Endometrial microvascular endothelial cells (primary cell): ENCODE results near the gene LARGE2. TPM values are rescaled to one million over a fixed set of nuclear protein-coding genes. Genes with fewer than 3 reads are reported as not detected.
"Not testable (repeated sequence)": the region's sequence is repeated elsewhere in the genome, so short reads cannot be mapped to it uniquely, and the experiment has no call there.

Source experiments
- in situ Hi-C: cut with HindIII; loops from 2 replicates; pipeline ENCODE4 v1.10.0; 2017; ENCODE audit warnings: low sequenced_read_pairs, low pct_unique_long_range_greater_than_20kb; ENCODE audit errors: inconsistent ontology term
- total RNA-seq: library from RNA; depleted of rRNA; stranded (reverse); fragments of >200 nt; gene quantifications from one replicate; pipeline ENCODE4 v1.2.3, GENCODE V29; 2015; ENCODE audit errors: inconsistent ontology term

Gene LARGE2
- total RNA-seq, 1 donor from 2014 or later, result not detected

- in situ Hi-C loops, result no loop called here
These were observed 27.8 kb upstream of the LARGE2 start for GRCh38 chr11:45894555-45895247.

GRCh38 chr11:45895553-45896259 is 26.8 kb upstream of the LARGE2 start:
- in situ Hi-C loops, result no loop called here

- in situ Hi-C loops, result no loop called here
These were observed 26.0 kb upstream of the LARGE2 start for GRCh38 chr11:45896422-45896984.

GRCh38 chr11:45897556-45897955 is 24.9 kb upstream of the LARGE2 start:
- in situ Hi-C loops, result no loop called here

- in situ Hi-C loops, result no loop called here
These were observed 23.4 kb upstream of the LARGE2 start for GRCh38 chr11:45899086-45899447.

GRCh38 chr11:45899448-45900174 is 22.8 kb upstream of the LARGE2 start:
- in situ Hi-C loops, result no loop called here

- in situ Hi-C loops, result not testable (repeated sequence)
These were observed 22.2 kb upstream of the LARGE2 start for GRCh38 chr11:45900175-45900800.

GRCh38 chr11:45900916-45901617 is 21.4 kb upstream of the LARGE2 start:
- in situ Hi-C loops, result no loop called here

GRCh38 chr11:45901626-45902025 is 20.8 kb upstream of the LARGE2 start:
- in situ Hi-C loops, result no loop called here

DNA sequence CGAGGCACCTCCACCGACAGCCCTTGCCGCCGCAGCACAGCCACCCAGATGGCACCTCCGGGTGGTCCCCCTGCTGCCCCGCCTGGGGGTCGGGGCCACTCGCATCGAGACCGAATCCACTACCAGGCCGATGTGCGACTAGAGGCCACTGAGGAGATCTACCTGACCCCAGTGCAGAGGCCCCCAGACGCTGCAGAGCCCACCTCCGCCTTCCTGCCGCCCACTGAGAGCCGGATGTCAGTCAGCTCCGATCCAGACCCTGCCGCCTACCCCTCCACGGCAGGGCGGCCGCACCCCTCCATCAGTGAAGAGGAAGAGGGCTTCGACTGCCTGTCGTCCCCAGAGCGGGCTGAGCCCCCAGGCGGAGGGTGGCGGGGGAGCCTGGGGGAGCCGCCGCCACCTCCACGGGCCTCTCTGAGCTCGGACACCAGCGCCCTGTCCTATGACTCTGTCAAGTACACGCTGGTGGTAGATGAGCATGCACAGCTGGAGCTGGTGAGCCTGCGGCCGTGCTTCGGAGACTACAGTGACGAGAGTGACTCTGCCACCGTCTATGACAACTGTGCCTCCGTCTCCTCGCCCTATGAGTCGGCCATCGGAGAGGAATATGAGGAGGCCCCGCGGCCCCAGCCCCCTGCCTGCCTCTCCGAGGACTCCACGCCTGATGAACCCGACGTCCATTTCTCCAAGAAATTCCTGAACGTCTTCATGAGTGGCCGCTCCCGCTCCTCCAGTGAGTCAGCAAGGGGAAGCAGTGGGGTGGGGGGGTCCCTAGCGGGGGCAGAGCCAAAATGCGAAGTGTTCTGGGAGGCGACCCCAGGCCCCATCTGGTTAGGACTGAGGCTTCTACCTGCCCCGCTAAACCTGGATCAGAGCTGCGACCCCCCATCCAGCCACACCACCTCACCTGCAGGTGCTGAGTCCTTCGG is 19.7 kb upstream of the LARGE2 start:
- in situ Hi-C loops, result no loop called here

- in situ Hi-C loops, result no loop called here
These were observed 18.0 kb upstream of the LARGE2 start for GRCh38 chr11:45904309-45904915.

- in situ Hi-C loops, result no loop called here
These were observed 17.4 kb upstream of the LARGE2 start for GRCh38 chr11:45905095-45905494.

- in situ Hi-C loops, result not testable (repeated sequence)
These were observed 16.9 kb upstream of the LARGE2 start for GRCh38 chr11:45905576-45905975.

GRCh38 chr11:45906096-45906682 is 16.3 kb upstream of the LARGE2 start:
- in situ Hi-C loops, result no loop called here

DNA sequence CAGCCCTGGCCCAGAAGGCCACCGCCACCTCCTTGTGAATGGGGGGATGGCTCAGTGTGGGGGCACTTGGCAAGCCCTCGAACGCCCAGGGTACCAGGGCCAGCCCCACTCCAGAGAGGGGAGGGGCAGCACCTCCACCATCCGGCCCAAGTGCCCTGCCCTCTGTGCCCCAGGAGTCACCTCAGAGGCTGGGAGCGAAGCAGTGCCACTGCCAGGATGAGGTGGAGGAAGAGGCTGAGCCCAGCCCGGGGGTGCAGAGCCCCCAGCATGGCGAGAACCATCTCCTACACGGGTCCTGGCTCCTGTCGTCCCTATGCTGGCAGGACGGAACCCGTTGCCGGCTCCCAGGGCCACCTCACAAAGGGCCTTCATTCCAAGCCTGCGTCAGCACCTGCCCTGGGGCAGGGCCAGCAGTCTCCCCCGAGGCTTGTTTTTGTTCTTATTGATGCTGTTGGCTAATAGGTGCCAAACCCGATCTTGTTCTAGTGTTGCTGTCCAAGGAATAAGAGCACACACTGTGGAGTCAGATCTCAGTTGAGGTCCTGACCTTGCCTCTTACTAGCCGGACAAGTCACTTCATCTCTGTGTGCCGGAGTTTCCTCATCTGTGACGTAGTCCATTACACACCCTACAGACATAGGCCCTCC is 15.4 kb upstream of the LARGE2 start, which contains the start of gene FREY1:
Gene FREY1, minus strand, starts transcription at position 307 of the 647 bp plus-strand sequence. Its CDS starts 26 bp downstream, at position 281.
- in situ Hi-C loops, result no loop called here

GRCh38 chr11:45907911-45908370 is 14.5 kb upstream of the LARGE2 start:
- in situ Hi-C loops, result no loop called here
